Common myeloid progenitor, CD34-positive (primary cell): Measurements from ENCODE around the gene ANK3.

Experiments
- CTCF ChIA-PET: fragments of 350-600 bp; sonication (Branson Sonifier 250); formaldehyde crosslinking; loops from one replicate; lab custom pipeline; 2021; ENCODE audit warnings: antibody characterized with exemption; lab: Charles Lee
- POLR2A ChIA-PET: fragments of 350-600 bp; sonication (Branson Sonifier 250); formaldehyde crosslinking; loops from one replicate; lab custom pipeline; 2021; ENCODE audit warnings: antibody characterized with exemption; lab: Charles Lee
- DNase-seq, 3 donors: peaks; one replicate each; pipeline versions ENCODE4 v3.0.0 to v3.0.0-alpha.2; 2013
- H3K27ac ChIP-seq, 2 experiments: 1 replicate in 1 of 2; 2 replicates in 1 of 2; pipeline ENCODE4 v1.7.0; 2013; ENCODE audit warnings: inconsistent platforms in 2 of 2, low read length in 2 of 2, mild to moderate bottlenecking in 2 of 2, low read depth in 1 of 2, moderate library complexity in 1 of 2; ENCODE audit not compliant: severe bottlenecking in 2 of 2, insufficient read depth in 1 of 2, poor library complexity in 1 of 2
- H3K27me3 ChIP-seq, 5 experiments: replicated peaks in 2 of 5; 1 replicate in 3 of 5; 2 replicates in 2 of 5; pipeline versions ENCODE4 v1.6.1 to v1.7.0; 2013; ENCODE audit warnings: low read length in 4 of 5, mild to moderate bottlenecking in 2 of 5, moderate library complexity in 2 of 5, inconsistent platforms in 1 of 5; ENCODE audit not compliant: insufficient read depth in 5 of 5, control insufficient read depth in 4 of 5
- H3K36me3 ChIP-seq, 4 experiments: 1 replicate in 2 of 4; 2 replicates in 2 of 4; pipeline versions ENCODE4 v1.6.1 to v1.7.0; 2013; ENCODE audit warnings: low read length in 3 of 4, control low read depth in 1 of 4, mild to moderate bottlenecking in 1 of 4; ENCODE audit not compliant: control insufficient read depth in 4 of 4, insufficient read depth in 4 of 4
- H3K4me1 ChIP-seq, 4 experiments: 1 replicate in 3 of 4; 2 replicates in 1 of 4; pipeline versions ENCODE4 v1.6.1 to v1.7.1; 2013; ENCODE audit warnings: low read length in 3 of 4, mild to moderate bottlenecking in 3 of 4, control low read depth in 1 of 4, inconsistent platforms in 1 of 4, moderate library complexity in 1 of 4; ENCODE audit not compliant: control insufficient read depth in 4 of 4, insufficient read depth in 4 of 4; ENCODE audit errors: control extremely low read depth in 1 of 4
- H3K4me3 ChIP-seq, 7 experiments: 1 replicate in 4 of 7; 2 replicates in 3 of 7; pipeline versions ENCODE4 v1.5.1 to v1.7.0; 2013; ENCODE audit warnings: mild to moderate bottlenecking in 7 of 7, low read length in 6 of 7, moderate library complexity in 6 of 7, inconsistent platforms in 2 of 7, low read depth in 2 of 7, control low read depth in 1 of 7; ENCODE audit not compliant: insufficient read depth in 4 of 7, control insufficient read depth in 1 of 7; ENCODE audit errors: extremely low read depth in 1 of 7
- H3K9me3 ChIP-seq, 5 experiments: 1 replicate in 4 of 5; 2 replicates in 1 of 5; pipeline versions ENCODE4 v1.6.1 to v1.7.1; 2013; ENCODE audit warnings: low read length in 4 of 5, mild to moderate bottlenecking in 2 of 5, inconsistent platforms in 1 of 5, low read depth in 1 of 5, moderate library complexity in 1 of 5; ENCODE audit not compliant: control insufficient read depth in 4 of 5, insufficient read depth in 2 of 5; ENCODE audit errors: control extremely low read depth in 1 of 5
- WGBS: methylation state at CpG from one replicate; pipeline ENCODE4 v1.1.5; 2013; ENCODE audit not compliant: insufficient coverage; 5-methylcytosine and 5-hydroxymethylcytosine counted together

The ANK3 gene

GRCh38 chr10:60270426-60270825, 119.2 kb downstream of the ANK3 start:
- no peak overlapping the region for H3K27ac ChIP-seq
- no CpG with 5 or more reads among the region's 1 CpG for WGBS
- POLR2A ChIA-PET = no interaction called here
- peaks cover 0 to 8% (median 5%) of the 10 kb centered on the region in 4 experiments for H3K4me1 ChIP-seq
- no peak overlapping the region for H3K4me3 ChIP-seq
- DNase-seq = no peak
- no peaks in the 10 kb centered on the region for H3K9me3 ChIP-seq
- H3K27me3 ChIP-seq = no peaks in the 10 kb centered on the region
- H3K36me3 ChIP-seq = no peaks in the 10 kb centered on the region
- CTCF ChIA-PET = no interaction called here

- POLR2A ChIA-PET = no interaction called here
Measured at GRCh38 chr10:60267802-60268201, 121.9 kb downstream of the ANK3 start.

GRCh38 chr10:60266513-60266912, 123.2 kb downstream of the ANK3 start:
- H3K36me3 ChIP-seq = no peaks in the 10 kb centered on the region
- no peaks in the 10 kb centered on the region for H3K27me3 ChIP-seq
- ChIA-PET POLR2A (interaction anchor here (0.6 kb wide), 1 partner anchor 369 kb away, joined by 4 read pairs; no protein-coding TSS in a partner anchor), CTCF (no interaction called here)
- peaks cover 0 to 6% (median 4%) of the 10 kb centered on the region in 4 experiments for H3K4me1 ChIP-seq
- no peak for DNase-seq
- H3K9me3 ChIP-seq = no peaks in the 10 kb centered on the region
- WGBS = 83% methylated on average over 1 of the region's 1 CpG
- H3K27ac ChIP-seq = no peak overlapping the region
- H3K4me3 ChIP-seq = no peak overlapping the region

More at GRCh38 chr10:60267802-60268201, 121.9 kb downstream of the ANK3 start:
- H3K9me3 ChIP-seq = no peaks in the 10 kb centered on the region
- CTCF ChIA-PET = interaction anchor here (0.7 kb wide), 1 partner anchor 24 kb away, joined by 3 read pairs; no protein-coding TSS in a partner anchor
- no peaks in the 10 kb centered on the region for H3K36me3 ChIP-seq
- WGBS = 97% methylated on average over 4 of the region's 6 CpGs
- H3K4me3 ChIP-seq = no peak overlapping the region
- DNase-seq = no peak
- H3K27ac ChIP-seq = no peak overlapping the region
- H3K4me1 ChIP-seq = peaks cover 0 to 8% (median 5%) of the 10 kb centered on the region in 4 experiments
- H3K27me3 ChIP-seq = no peaks in the 10 kb centered on the region

- no peak overlapping the region for H3K27ac ChIP-seq
- 86% methylated on average over 1 of the region's 3 CpGs for WGBS
- peaks cover 0 to 9% (median 2%) of the 10 kb centered on the region in 4 experiments for H3K4me1 ChIP-seq
- H3K27me3 ChIP-seq = no peaks in the 10 kb centered on the region
- ChIA-PET CTCF (no interaction called here), POLR2A (no interaction called here)
- no peaks in the 10 kb centered on the region for H3K36me3 ChIP-seq
- no peaks in the 10 kb centered on the region for H3K9me3 ChIP-seq
- no peak for DNase-seq
- no peak overlapping the region for H3K4me3 ChIP-seq
Measured at GRCh38 chr10:60262647-60263126, 127.0 kb downstream of the ANK3 start.

GRCh38 chr10:60260321-60260720, 129.4 kb downstream of the ANK3 start:
- DNase-seq = peak in 1 of 3 donors; percentile 4
- Histone ChIP-seq H3K27ac (no peak overlapping the region), H3K4me3 (no peak overlapping the region), H3K27me3 (no peaks in the 10 kb centered on the region), H3K4me1 (peaks cover 0 to 9% (median 0%) of the 10 kb centered on the region in 4 experiments), H3K9me3 (no peaks in the 10 kb centered on the region), H3K36me3 (no peaks in the 10 kb centered on the region)
- POLR2A ChIA-PET = no interaction called here
- 100% methylated on average over 2 of the region's 3 CpGs for WGBS
- CTCF ChIA-PET = interaction anchor here (1.4 kb wide), 1 partner anchor 12 kb away, joined by 3 read pairs; no protein-coding TSS in a partner anchor

- H3K27ac ChIP-seq = no peak overlapping the region
- no peaks in the 10 kb centered on the region for H3K9me3 ChIP-seq
- ChIA-PET POLR2A (no interaction called here), CTCF (interaction anchor here (0.6 kb wide), 1 partner anchor 406 kb away, joined by 5 read pairs; no protein-coding TSS in a partner anchor)
- no peaks in the 10 kb centered on the region for H3K36me3 ChIP-seq
- 96% methylated on average over 2 of the region's 2 CpGs for WGBS
- no peaks in the 10 kb centered on the region for H3K27me3 ChIP-seq
- H3K4me3 ChIP-seq = no peak overlapping the region
- peaks cover 0 to 9% (median 0%) of the 10 kb centered on the region in 4 experiments for H3K4me1 ChIP-seq
- DNase-seq = no peak
Measured at GRCh38 chr10:60258429-60258797, 131.3 kb downstream of the ANK3 start.

GRCh38 chr10:60257767-60258428, 131.8 kb downstream of the ANK3 start:
- POLR2A ChIA-PET = no interaction called here
- Histone ChIP-seq H3K27me3 (no peaks in the 10 kb centered on the region), H3K36me3 (no peaks in the 10 kb centered on the region), H3K9me3 (no peaks in the 10 kb centered on the region), H3K4me3 (no peak overlapping the region), H3K4me1 (peaks cover 0 to 9% (median 0%) of the 10 kb centered on the region in 4 experiments), H3K27ac (no peak overlapping the region)
- WGBS = 100% methylated on average over 1 of the region's 3 CpGs
- no peak for DNase-seq
- CTCF ChIA-PET = interaction anchor here (0.6 kb wide), 1 partner anchor 405 kb away, joined by 5 read pairs; no protein-coding TSS in a partner anchor
